Mesenchymal stem cell (in vitro differentiated cells and primary cell): ENCODE measurements around the gene MEG3.

Source experiments
- DNase-seq: peaks from one replicate; pipeline ENCODE4 v3.0.0-alpha.2; 2013
- H2AFZ ChIP-seq: one replicate; pipeline ENCODE4 v1.6.1; 2013; ENCODE audit warnings: low read depth, mild to moderate bottlenecking, control low read depth, inconsistent platforms, low read length, moderate library complexity
- H2AK5ac ChIP-seq: 2 replicates; pipeline ENCODE4 v1.6.1; 2013; ENCODE audit warnings: low read length, moderate library complexity, mild to moderate bottlenecking, inconsistent platforms; ENCODE audit not compliant: severe bottlenecking
- H2BK120ac ChIP-seq: one replicate; pipeline ENCODE4 v1.6.1; 2013; ENCODE audit warnings: low read depth, mild to moderate bottlenecking, inconsistent platforms, low read length, moderate library complexity
- H2BK12ac ChIP-seq, 2 experiments: one replicate each; pipeline ENCODE4 v1.6.1; 2013; ENCODE audit warnings: inconsistent platforms in 2 of 2, low read length in 2 of 2, mild to moderate bottlenecking in 2 of 2, moderate library complexity in 2 of 2, control low read depth in 1 of 2
- H2BK15ac ChIP-seq: one replicate; pipeline ENCODE4 v1.6.1; 2013; ENCODE audit warnings: mild to moderate bottlenecking, low read depth, inconsistent platforms; ENCODE audit not compliant: poor library complexity, severe bottlenecking
- H2BK5ac ChIP-seq: 2 replicates; pipeline ENCODE4 v1.6.1; 2013; ENCODE audit warnings: low read depth, mild to moderate bottlenecking, low read length, control low read depth, inconsistent platforms; ENCODE audit not compliant: poor library complexity, severe bottlenecking
- H3K14ac ChIP-seq, 2 experiments: one replicate each; pipeline ENCODE4 v1.6.1; 2013; ENCODE audit warnings: inconsistent platforms in 2 of 2, low read length in 2 of 2, control low read depth in 1 of 2, mild to moderate bottlenecking in 1 of 2, moderate library complexity in 1 of 2
- H3K18ac ChIP-seq, 2 experiments: one replicate each; pipeline ENCODE4 v1.6.1; 2013; ENCODE audit warnings: inconsistent platforms in 2 of 2, low read length in 2 of 2, control low read depth in 1 of 2, low read depth in 1 of 2, mild to moderate bottlenecking in 1 of 2
- H3K23ac ChIP-seq, 2 experiments: one replicate each; pipeline ENCODE4 v1.6.1; 2013; ENCODE audit warnings: inconsistent platforms in 2 of 2, low read length in 2 of 2, mild to moderate bottlenecking in 2 of 2, moderate library complexity in 2 of 2, control low read depth in 1 of 2
- H3K27ac ChIP-seq: 2 replicates; pipeline ENCODE4 v1.5.1; 2013; ENCODE audit warnings: mild to moderate bottlenecking, moderate library complexity, low read length, control low read depth, inconsistent platforms; ENCODE audit not compliant: poor library complexity, severe bottlenecking
- H3K27me3 ChIP-seq, 2 experiments: 2 replicates each; pipeline versions ENCODE4 v1.6.1 to v1.7.0; 2013; ENCODE audit warnings: low read length in 2 of 2, mild to moderate bottlenecking in 2 of 2, moderate library complexity in 2 of 2, control low read depth in 1 of 2, inconsistent platforms in 1 of 2; ENCODE audit not compliant: control insufficient read depth in 1 of 2, insufficient read depth in 1 of 2
- H3K36me3 ChIP-seq, 2 experiments: 2 replicates each; pipeline versions ENCODE4 v1.6.1 to v1.7.0; 2013; ENCODE audit warnings: low read length in 2 of 2, control low read depth in 1 of 2, inconsistent platforms in 1 of 2, low read depth in 1 of 2, mild to moderate bottlenecking in 1 of 2; ENCODE audit not compliant: insufficient read depth in 2 of 2, control insufficient read depth in 1 of 2
- H3K4ac ChIP-seq, 2 experiments: one replicate each; pipeline ENCODE4 v1.6.1; 2013; ENCODE audit warnings: inconsistent platforms in 2 of 2, low read length in 2 of 2, mild to moderate bottlenecking in 2 of 2, moderate library complexity in 2 of 2, control low read depth in 1 of 2, low read depth in 1 of 2
- H3K4me1 ChIP-seq: 2 replicates; pipeline ENCODE4 v1.6.1; 2013; ENCODE audit warnings: low read depth, low read length, control low read depth; ENCODE audit not compliant: control insufficient read depth, insufficient read depth
- H3K4me2 ChIP-seq: 2 replicates; pipeline ENCODE4 v1.6.1; 2013; ENCODE audit warnings: low read length, mild to moderate bottlenecking, inconsistent platforms; ENCODE audit not compliant: poor library complexity, severe bottlenecking
- H3K4me3 ChIP-seq, 2 experiments: 2 replicates each; pipeline versions ENCODE4 v1.5.1 to v1.7.0; 2013; ENCODE audit warnings: low read length in 2 of 2, mild to moderate bottlenecking in 2 of 2, control low read depth in 1 of 2, low read depth in 1 of 2; ENCODE audit not compliant: insufficient read depth in 1 of 2
- H3K79me1 ChIP-seq: replicated peaks from 2 replicates; pipeline ENCODE4 v1.6.1; 2013; ENCODE audit warnings: mild to moderate bottlenecking, control low read depth, low read length, inconsistent platforms; ENCODE audit not compliant: poor library complexity, severe bottlenecking
- H3K9ac ChIP-seq: 2 replicates; pipeline ENCODE4 v1.7.0; 2013; ENCODE audit warnings: mild to moderate bottlenecking, low read length, moderate library complexity
- H3K9me3 ChIP-seq: 2 replicates; pipeline ENCODE4 v1.7.0; 2013; ENCODE audit warnings: mild to moderate bottlenecking, low read length; ENCODE audit not compliant: control insufficient read depth
- H4K8ac ChIP-seq: one replicate; pipeline ENCODE4 v1.6.1; 2013; ENCODE audit warnings: inconsistent platforms, mild to moderate bottlenecking, low read length, moderate library complexity
- H4K91ac ChIP-seq: one replicate; pipeline ENCODE4 v1.6.1; 2013; ENCODE audit warnings: mild to moderate bottlenecking, low read length, inconsistent platforms
- WGBS: methylation state at CpG from one replicate; pipeline ENCODE4 v1.1.7; 2013; ENCODE audit warnings: mixed read lengths; 5-methylcytosine and 5-hydroxymethylcytosine counted together

Gene MEG3

GRCh38 chr14:100860556-100861187, 34.8 kb downstream of the MEG3 start:
- Histone ChIP-seq H3K23ac (no peak overlapping the region), H3K9ac (no peak overlapping the region), H2BK15ac (no peak overlapping the region), H3K4ac (no peak overlapping the region), H2BK120ac (no peak overlapping the region), H3K4me1 (no peaks in the 10 kb centered on the region), H2AFZ (no peak overlapping the region), H3K9me3 (no peaks in the 10 kb centered on the region), H2AK5ac (no peak overlapping the region), H2BK5ac (no peak overlapping the region), H3K4me3 (no peak overlapping the region), H3K27ac (no peak overlapping the region), H2BK12ac (no peak overlapping the region), H3K18ac (no peak overlapping the region), H3K4me2 (no peak overlapping the region), H3K14ac (no peak overlapping the region), H3K36me3 (peaks cover 0 to 60% of the 10 kb centered on the region in 2 experiments), H3K27me3 (peaks cover 10 to 34% of the 10 kb centered on the region in 2 experiments), H3K79me1 (no peaks in the 10 kb centered on the region), H4K8ac (no peak overlapping the region), H4K91ac (no peak overlapping the region)
- WGBS: 87% methylated on average over 17 of the region's 19 CpGs
- no peak for DNase-seq

DNA sequence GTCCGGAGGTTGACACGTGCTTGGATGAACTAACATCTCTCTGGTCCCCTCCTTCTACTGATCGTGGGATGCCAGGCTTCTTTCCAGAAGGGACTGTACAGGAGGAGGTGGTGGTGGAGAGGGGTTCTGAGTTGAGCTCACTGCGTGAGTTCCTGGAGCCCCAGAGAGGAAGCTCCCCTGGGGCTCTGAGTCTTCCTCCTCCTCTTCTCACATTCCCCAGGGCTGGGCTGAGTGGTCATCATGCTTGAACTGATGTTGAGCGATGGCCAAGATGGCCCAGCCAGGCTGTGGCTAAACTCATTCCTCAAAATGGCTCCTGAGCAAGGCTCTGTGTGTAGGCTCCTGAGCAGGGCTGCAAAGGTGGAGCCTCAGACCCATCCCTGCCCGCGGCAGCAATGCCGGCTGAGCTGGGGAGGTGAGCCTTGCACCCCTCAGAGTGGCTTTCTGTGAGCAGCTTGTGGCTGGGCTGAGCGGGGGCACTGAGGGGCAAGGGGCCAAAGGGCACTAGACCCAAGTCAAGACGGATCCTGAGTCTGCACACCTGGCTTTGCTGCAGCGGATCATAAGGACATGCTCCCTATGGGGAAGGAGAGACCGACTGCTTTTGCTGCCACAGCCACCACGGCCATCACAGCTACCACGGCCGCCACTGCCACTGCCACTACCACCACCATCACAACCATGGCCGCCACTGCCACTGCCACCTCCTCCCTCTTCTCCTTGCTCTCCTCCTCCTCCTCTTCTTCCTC, 35.4 kb downstream of the MEG3 start:
- Histone ChIP-seq H3K9me3 (no peaks in the 10 kb centered on the region), H3K27me3 (peaks cover 10 to 30% of the 10 kb centered on the region in 2 experiments), H2BK120ac (no peak overlapping the region), H3K4me3 (no peak overlapping the region), H2BK5ac (no peak overlapping the region), H3K18ac (no peak overlapping the region), H3K36me3 (peaks cover 0 to 55% of the 10 kb centered on the region in 2 experiments), H3K23ac (no peak overlapping the region), H3K4me1 (no peaks in the 10 kb centered on the region), H2AK5ac (no peak overlapping the region), H3K4me2 (no peak overlapping the region), H2BK15ac (no peak overlapping the region), H2AFZ (no peak overlapping the region), H3K9ac (no peak overlapping the region), H3K14ac (no peak overlapping the region), H4K91ac (no peak overlapping the region), H3K27ac (no peak overlapping the region), H3K79me1 (no peaks in the 10 kb centered on the region), H3K4ac (no peak overlapping the region), H4K8ac (no peak overlapping the region), H2BK12ac (no peak overlapping the region)
- 94% methylated on average over 12 of the region's 16 CpGs for WGBS
- DNase-seq: no peak

- Histone ChIP-seq H3K9me3 (no peaks in the 10 kb centered on the region), H3K23ac (no peak overlapping the region), H2BK15ac (no peak overlapping the region), H3K79me1 (no peaks in the 10 kb centered on the region), H3K4me2 (no peak overlapping the region), H3K27ac (no peak overlapping the region), H3K4me1 (no peaks in the 10 kb centered on the region), H3K14ac (no peak overlapping the region), H2AFZ (no peak overlapping the region), H3K36me3 (peaks cover 0 to 49% of the 10 kb centered on the region in 2 experiments), H3K4me3 (no peak overlapping the region), H3K27me3 (peaks cover 10 to 29% of the 10 kb centered on the region in 2 experiments), H2BK12ac (no peak overlapping the region), H4K91ac (no peak overlapping the region), H2BK5ac (no peak overlapping the region), H3K18ac (no peak overlapping the region), H2BK120ac (no peak overlapping the region), H3K9ac (no peak overlapping the region), H4K8ac (no peak overlapping the region), H3K4ac (no peak overlapping the region), H2AK5ac (no peak overlapping the region)
- 91% methylated on average over 2 of the region's 2 CpGs for WGBS
- DNase-seq: no peak
Measured at GRCh38 chr14:100861937-100862247, 36.0 kb downstream of the MEG3 start.

- DNase-seq: no peak
- Histone ChIP-seq H2BK15ac (no peak overlapping the region), H3K9ac (no peak overlapping the region), H4K8ac (no peak overlapping the region), H2AFZ (no peak overlapping the region), H3K4me2 (no peak overlapping the region), H2BK5ac (no peak overlapping the region), H3K36me3 (peaks cover 0 to 46% of the 10 kb centered on the region in 2 experiments), H3K18ac (no peak overlapping the region), H3K9me3 (no peaks in the 10 kb centered on the region), H3K4me1 (no peaks in the 10 kb centered on the region), H3K14ac (no peak overlapping the region), H3K23ac (no peak overlapping the region), H3K4ac (no peak overlapping the region), H3K27ac (no peak overlapping the region), H3K79me1 (no peaks in the 10 kb centered on the region), H2BK12ac (no peak overlapping the region), H3K27me3 (peaks cover 10 to 30% of the 10 kb centered on the region in 2 experiments), H2AK5ac (no peak overlapping the region), H3K4me3 (no peak overlapping the region), H2BK120ac (no peak overlapping the region), H4K91ac (no peak overlapping the region)
- WGBS: 83% methylated on average over 3 of the region's 3 CpGs
Measured at GRCh38 chr14:100862277-100862676, 36.4 kb downstream of the MEG3 start.
